Pancreas (tissue), 10 donors: ENCODE measurements around the gene SDHB. TPM values are rescaled to one million over a fixed set of nuclear protein-coding genes. Genes with fewer than 3 reads are reported as not detected.
A peak's percentile ranks its signal among the peaks of the same experiment; 100 is the strongest.

Experiments used
- ATAC-seq, 4 donors: fragments of 200-7000 bp; cut with Tn5 transposase; one replicate each; pipeline versions ENCODE4 v1.8.0 to v1.9.1; 2020; ENCODE audit warnings: mild to moderate bottlenecking in 4 of 4, moderate library complexity in 4 of 4
- DNase-seq, 6 donors: peaks; one replicate each; pipeline ENCODE4 v3.0.0-alpha.2; 2020
- FAIRE-seq: peaks from 2 replicates; lab custom pipeline; 2012; peaks lifted over from hg19 to GRCh38; lab: Jason Lieb, UNC
- H3K27ac ChIP-seq, 4 donors: fragments of 200-600 bp; sonication (generic); 1 replicate in 3 of 4; 2 replicates in 1 of 4; pipeline versions ENCODE4 v1.5.0 to v1.8.0; 2020
- H3K27me3 ChIP-seq, 4 donors: fragments of 200-600 bp; one replicate each; pipeline ENCODE4 v1.8.0; 2021
- H3K36me3 ChIP-seq, 3 donors: fragments of 200-600 bp; sonication (generic) in 1 of 3; one replicate each; pipeline versions ENCODE4 v1.5.0 to v1.8.0; 2020 to 2021
- H3K4me1 ChIP-seq, 3 donors: fragments of 200-600 bp; one replicate each; pipeline ENCODE4 v1.8.0; 2021
- H3K4me3 ChIP-seq, 4 donors: fragments of 200-600 bp; sonication (generic) in 2 of 4; one replicate each; pipeline versions ENCODE4 v1.5.0 to v1.8.0; 2020 to 2021
- H3K9me3 ChIP-seq, 4 donors: fragments of 200-600 bp; one replicate each; pipeline ENCODE4 v1.8.0; 2021
- CTCF ChIP-seq, 4 donors: fragments of 200-600 bp; sonication (generic) in 3 of 4; IDR thresholded peaks; one replicate each; pipeline versions ENCODE4 v1.5.0 to v1.8.0; 2021; ENCODE audit warnings: antibody characterized with exemption in 4 of 4
- WGBS, 2 donors: extraction: QIAGEN DNeasy Blood & Tissue Kit; methylation state at CpG; one replicate each; pipeline ENCODE4 v1.1.7; 2013; 5-methylcytosine and 5-hydroxymethylcytosine counted together
- intact Hi-C, 3 donors: fragments of 100-400 bp; cut with DNase I; formaldehyde crosslinking; loops; one replicate each; pipeline versions ENCODE4 v1.11.1 to v1.14.2; 2022
- polyA plus RNA-seq, 2 donors: library from polyadenylated mRNA; stranded (reverse); fragments of 200-250 nt; gene quantifications; one replicate each; pipeline ENCODE4 v1.2.3, GENCODE V29; 2013
- total RNA-seq, 6 donors: library from RNA; stranded (reverse); fragmentation: NEBNext Ultra II Directional in 4 of 6; extraction: Animal tissue kit (Norgen Biotek cat#: 25700) in 4 of 6; gene quantifications; one replicate each; pipeline versions ENCODE4 v1.2.1 to v1.2.4, GENCODE V29; 2021 to 2023
- donor health status: healthy with polysubstance abuse.
- donor health status: DM: no; HTN: no; CAD: no; lungs with moderate emphysema.
- donor health status: DM: no; HTN: no; CAD: no.
- donor health status: control.
- donor health status: control.
- donor health status: Bipolar disorder and iron deficiency.
- donor health status: DM: yes; HTN: yes; CAD: no.
- donor health status: DM: no; HTN: no; CAD: no.
- donor health status: DM: no; HTN: no; CAD: no.
- donor health status: DM: yes; HTN: yes; CAD: no.

Gene SDHB
- total and polyA plus RNA-seq, 8 donors: 28.5 to 50.8 (median 44.7) TPM

- no peak for TF ChIP-seq CTCF (IDR thresholded peaks at IDR 0.05)
- DNase-seq (peak in 1 of 6 donors; percentile 10), FAIRE-seq (no peak), ATAC-seq (no peak)
- H3K4me3 ChIP-seq: no peak overlapping the region
- intact Hi-C loops: no loop called here
- no peaks in the 10 kb centered on the region for H3K27me3 ChIP-seq
- H3K27ac ChIP-seq: no peak overlapping the region
- WGBS, 2 donors: 83 to 88% methylated on average over 6 of the region's 6 CpGs
- no peaks in the 10 kb centered on the region for H3K9me3 ChIP-seq
- H3K36me3 ChIP-seq: no peaks in the 10 kb centered on the region
- H3K4me1 ChIP-seq: no peaks in the 10 kb centered on the region
These were observed 15.8 kb upstream of the SDHB start for GRCh38 chr1:17069452-17070162.

- no peak overlapping the region for H3K27ac ChIP-seq
- FAIRE-seq (no peak), ATAC-seq (no peak), DNase-seq (peak in 1 of 6 donors; percentile 6)
- no peaks in the 10 kb centered on the region for H3K4me1 ChIP-seq
- no peak overlapping the region for H3K4me3 ChIP-seq
- intact Hi-C loops: no loop called here
- WGBS, 2 donors: 76 to 79% methylated on average over 12 of the region's 12 CpGs
- no peaks in the 10 kb centered on the region for H3K9me3 ChIP-seq
- H3K36me3 ChIP-seq: no peaks in the 10 kb centered on the region
- TF ChIP-seq CTCF (IDR thresholded peaks at IDR 0.05): no peak
- H3K27me3 ChIP-seq: no peaks in the 10 kb centered on the region
These were observed 15.0 kb upstream of the SDHB start for GRCh38 chr1:17068789-17069188.

- FAIRE-seq: no peak
- Histone ChIP-seq H3K27ac (peak overlapping the region in 1 of 4 donors; percentile 41), H3K4me1 (no peaks in the 10 kb centered on the region), H3K4me3 (no peak overlapping the region), H3K36me3 (no peaks in the 10 kb centered on the region), H3K27me3 (no peaks in the 10 kb centered on the region), H3K9me3 (no peaks in the 10 kb centered on the region)
- no peak for ATAC-seq
- DNase-seq: peak in 1 of 6 donors; percentile 3
- no peak for TF ChIP-seq CTCF (IDR thresholded peaks at IDR 0.05)
- WGBS, 2 donors: 77 to 85% methylated on average over 10 of the region's 10 CpGs
- intact Hi-C loops: no loop called here
These were observed 13.8 kb upstream of the SDHB start for GRCh38 chr1:17067465-17068240.

GRCh38 chr1:17067069-17067426 lies 13.2 kb upstream of the SDHB start:
- intact Hi-C loops: no loop called here
- TF ChIP-seq CTCF (IDR thresholded peaks at IDR 0.05): no peak
- Histone ChIP-seq H3K27me3 (no peaks in the 10 kb centered on the region), H3K4me3 (no peak overlapping the region), H3K9me3 (no peaks in the 10 kb centered on the region), H3K27ac (peak overlapping the region in 1 of 4 donors; percentile 41), H3K4me1 (no peaks in the 10 kb centered on the region), H3K36me3 (no peaks in the 10 kb centered on the region)
- WGBS, 2 donors: 76 to 87% methylated on average over 3 of the region's 3 CpGs
- DNase-seq (no peak), ATAC-seq (peak in 1 of 4 donors; percentile 49), FAIRE-seq (no peak)
